GM12878 (cell line): ENCODE data around the gene POT1. TPM values are rescaled to one million over a fixed set of nuclear protein-coding genes. Genes with fewer than 3 reads are reported as not detected.

Source experiments
- ATF7 ChIP-seq: fragments of 450-650 bp; IDR thresholded peaks from 2 replicates; pipeline ENCODE4 v1.6.1; 2016; ENCODE audit warnings: low read depth, mild to moderate bottlenecking
- CREM ChIP-seq: IDR thresholded peaks from 2 replicates; pipeline ENCODE4 v1.6.1; 2014; ENCODE audit warnings: antibody characterized with exemption, low read depth
- E4F1 ChIP-seq: fragments of 450-650 bp; IDR thresholded peaks from 2 replicates; pipeline ENCODE4 v1.6.1; 2018; ENCODE audit warnings: borderline replicate concordance, mild to moderate bottlenecking; ENCODE audit not compliant: partially characterized antibody
- ESRRA ChIP-seq: IDR thresholded peaks from 2 replicates; pipeline ENCODE4 v1.6.1; 2012; ENCODE audit warnings: mild to moderate bottlenecking, low read length, improper control_type of control experiment
- HDGF ChIP-seq: fragments of 450-650 bp; IDR thresholded peaks from 2 replicates; pipeline ENCODE4 v1.6.1; 2016; ENCODE audit warnings: antibody characterized with exemption
- MTA2 ChIP-seq: fragments of 450-650 bp; IDR thresholded peaks from 2 replicates; pipeline ENCODE4 v1.6.1; 2016; ENCODE audit warnings: low read depth, mild to moderate bottlenecking, moderate library complexity
- MYB ChIP-seq: fragments of 150-350 bp; IDR thresholded peaks from 2 replicates; pipeline ENCODE4 v1.6.1; 2014; ENCODE audit warnings: mild to moderate bottlenecking, low read depth, low read length, borderline replicate concordance
- NR2C2 ChIP-seq: IDR thresholded peaks from 2 replicates; pipeline ENCODE4 v1.6.1; 2011; ENCODE audit warnings: borderline replicate concordance, low read depth; ENCODE audit not compliant: control insufficient read depth, insufficient read length
- PRDM15 ChIP-seq: fragments of 450-650 bp; formaldehyde crosslinking; IDR thresholded peaks from 2 replicates; pipeline ENCODE4 v1.4.0; 2020; ENCODE audit warnings: mild to moderate bottlenecking, moderate library complexity
- RFX5 ChIP-seq: IDR thresholded peaks from 2 replicates; pipeline ENCODE4 v1.6.1; 2011; ENCODE audit warnings: low read depth, low read length, improper control_type of control experiment
- STAT1 ChIP-seq: fragments of 450-650 bp; conservative IDR thresholded peaks from 2 replicates; pipeline ENCODE4 v1.6.1; 2014; ENCODE audit warnings: antibody characterized with exemption, mild to moderate bottlenecking
- TBL1XR1 ChIP-seq: IDR thresholded peaks from 2 replicates; pipeline ENCODE4 v1.6.1; 2012; ENCODE audit warnings: low read depth, low read length, improper control_type of control experiment
- WRNIP1 ChIP-seq: IDR thresholded peaks from 2 replicates; pipeline ENCODE4 v1.6.1; 2011; ENCODE audit warnings: low read depth, low read length, improper control_type of control experiment, borderline replicate concordance
- YBX1 ChIP-seq: fragments of 450-650 bp; IDR thresholded peaks from 2 replicates; pipeline ENCODE4 v1.6.1; 2016; ENCODE audit warnings: antibody characterized with exemption
- polyA plus RNA-seq, 11 experiments: library from polyadenylated mRNA; depleted of rRNA in 4 of 11; unstranded in 6 of 11; stranded (reverse) in 5 of 11; fragments of >200 nt; fragmentation: Nextera tagmentation in 4 of 11; fragmentation: Illumina TruSeq in 1 of 11; extraction: Ambion mirVana in 4 of 11; extraction: Trizol in 1 of 11; gene quantifications; 1 replicate in 1 of 11; 2 replicates in 10 of 11; pipeline versions ENCODE4 v1.2.1 to v1.2.3, GENCODE V29; 2011 to 2016; ENCODE audit warnings: inconsistent platforms in 2 of 11, missing spikeins in 2 of 11, low read depth in 1 of 11
- total RNA-seq, 4 experiments: library from RNA; depleted of rRNA in 3 of 4; stranded (reverse); fragments of >200 nt in 3 of 4; fragmentation: Illumina TruSeq in 1 of 4; extraction: Trizol in 1 of 4; gene quantifications; 2 replicates each; pipeline versions ENCODE4 v1.2.1 to v1.2.3, GENCODE V29; 2013 to 2021
- TF ChIP-seq, protein P1 (sequence below): fragments of 150-350 bp; IDR thresholded peaks from 2 replicates; pipeline ENCODE4 v1.6.1; 2014; ENCODE audit warnings: mild to moderate bottlenecking, low read depth, low read length
- TF ChIP-seq, protein P2 (sequence below): IDR thresholded peaks from 2 replicates; pipeline ENCODE4 v1.6.1; 2011; ENCODE audit warnings: mild to moderate bottlenecking, low read depth, low read length, moderate library complexity; ENCODE audit not compliant: insufficient replicate concordance
- TF ChIP-seq, protein P3 (sequence below): fragments of 450-650 bp; IDR thresholded peaks from 2 replicates; pipeline ENCODE4 v1.6.1; 2017; ENCODE audit warnings: borderline replicate concordance

POT1 gene
- total and polyA plus RNA-seq, 10 of the 15 experiments (the other 5 are each of a cell fraction or from before 2014, with no cell fraction given): 16.3 to 87.0 (median 33.9) TPM

GRCh38 chr7:124893140-124893827 is 36.3 kb downstream of the POT1 start (continued):
- TF ChIP-seq CREM: peak; percentile 84
- no peak for TF ChIP-seq YBX1
- no peak for TF ChIP-seq MYB
- no peak for TF ChIP-seq STAT1
- TF ChIP-seq E4F1: no peak
- no peak for TF ChIP-seq TBL1XR1
- TF ChIP-seq HDGF: no peak
- TF ChIP-seq ATF7: 0 out of 2 replicates have a peak, but pooled peaks have one; percentile 16
- TF ChIP-seq, protein P1, sequence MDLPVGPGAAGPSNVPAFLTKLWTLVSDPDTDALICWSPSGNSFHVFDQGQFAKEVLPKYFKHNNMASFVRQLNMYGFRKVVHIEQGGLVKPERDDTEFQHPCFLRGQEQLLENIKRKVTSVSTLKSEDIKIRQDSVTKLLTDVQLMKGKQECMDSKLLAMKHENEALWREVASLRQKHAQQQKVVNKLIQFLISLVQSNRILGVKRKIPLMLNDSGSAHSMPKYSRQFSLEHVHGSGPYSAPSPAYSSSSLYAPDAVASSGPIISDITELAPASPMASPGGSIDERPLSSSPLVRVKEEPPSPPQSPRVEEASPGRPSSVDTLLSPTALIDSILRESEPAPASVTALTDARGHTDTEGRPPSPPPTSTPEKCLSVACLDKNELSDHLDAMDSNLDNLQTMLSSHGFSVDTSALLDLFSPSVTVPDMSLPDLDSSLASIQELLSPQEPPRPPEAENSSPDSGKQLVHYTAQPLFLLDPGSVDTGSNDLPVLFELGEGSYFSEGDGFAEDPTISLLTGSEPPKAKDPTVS: no peak
- no peak for TF ChIP-seq RFX5
- no peak for TF ChIP-seq WRNIP1
- TF ChIP-seq NR2C2: no peak
- no peak for TF ChIP-seq PRDM15 (CRISPR knock-in tag)
- TF ChIP-seq, protein P2, sequence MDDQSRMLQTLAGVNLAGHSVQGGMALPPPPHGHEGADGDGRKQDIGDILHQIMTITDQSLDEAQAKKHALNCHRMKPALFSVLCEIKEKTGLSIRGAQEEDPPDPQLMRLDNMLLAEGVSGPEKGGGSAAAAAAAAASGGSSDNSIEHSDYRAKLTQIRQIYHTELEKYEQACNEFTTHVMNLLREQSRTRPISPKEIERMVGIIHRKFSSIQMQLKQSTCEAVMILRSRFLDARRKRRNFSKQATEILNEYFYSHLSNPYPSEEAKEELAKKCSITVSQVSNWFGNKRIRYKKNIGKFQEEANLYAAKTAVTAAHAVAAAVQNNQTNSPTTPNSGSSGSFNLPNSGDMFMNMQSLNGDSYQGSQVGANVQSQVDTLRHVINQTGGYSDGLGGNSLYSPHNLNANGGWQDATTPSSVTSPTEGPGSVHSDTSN: no peak
- TF ChIP-seq, protein P3, sequence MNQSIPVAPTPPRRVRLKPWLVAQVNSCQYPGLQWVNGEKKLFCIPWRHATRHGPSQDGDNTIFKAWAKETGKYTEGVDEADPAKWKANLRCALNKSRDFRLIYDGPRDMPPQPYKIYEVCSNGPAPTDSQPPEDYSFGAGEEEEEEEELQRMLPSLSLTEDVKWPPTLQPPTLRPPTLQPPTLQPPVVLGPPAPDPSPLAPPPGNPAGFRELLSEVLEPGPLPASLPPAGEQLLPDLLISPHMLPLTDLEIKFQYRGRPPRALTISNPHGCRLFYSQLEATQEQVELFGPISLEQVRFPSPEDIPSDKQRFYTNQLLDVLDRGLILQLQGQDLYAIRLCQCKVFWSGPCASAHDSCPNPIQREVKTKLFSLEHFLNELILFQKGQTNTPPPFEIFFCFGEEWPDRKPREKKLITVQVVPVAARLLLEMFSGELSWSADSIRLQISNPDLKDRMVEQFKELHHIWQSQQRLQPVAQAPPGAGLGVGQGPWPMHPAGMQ: no peak
- TF ChIP-seq ESRRA: no peak
- peak; percentile 68 for TF ChIP-seq MTA2
